Cardiac fibroblast (primary cell): ENCODE data around the gene DCTN3.
"Not testable (repeated sequence)": the region's sequence is repeated elsewhere in the genome, so short reads cannot be mapped to it uniquely, and the experiment has no call there.

Experiments
- DNase-seq, 2 donors: peaks; one replicate each; pipeline versions ENCODE4 v3.0.0 to v3.0.0-alpha.2; 2010; ENCODE audit warnings: low read depth in 2 of 2
- H3K4me3 ChIP-seq, 2 donors: replicated peaks in 1 of 2; 1 replicate in 1 of 2; 2 replicates in 1 of 2; pipeline ENCODE4 v1.5.1; 2011; ENCODE audit warnings: low read depth in 2 of 2, low read length in 2 of 2, mild to moderate bottlenecking in 2 of 2, moderate library complexity in 1 of 2
- TF ChIP-seq, protein P1 (sequence below): IDR thresholded peaks from one replicate; pipeline ENCODE4 v1.5.1; 2011; ENCODE audit warnings: low read depth, mild to moderate bottlenecking, low read length, inconsistent platforms

Gene DCTN3

DNA sequence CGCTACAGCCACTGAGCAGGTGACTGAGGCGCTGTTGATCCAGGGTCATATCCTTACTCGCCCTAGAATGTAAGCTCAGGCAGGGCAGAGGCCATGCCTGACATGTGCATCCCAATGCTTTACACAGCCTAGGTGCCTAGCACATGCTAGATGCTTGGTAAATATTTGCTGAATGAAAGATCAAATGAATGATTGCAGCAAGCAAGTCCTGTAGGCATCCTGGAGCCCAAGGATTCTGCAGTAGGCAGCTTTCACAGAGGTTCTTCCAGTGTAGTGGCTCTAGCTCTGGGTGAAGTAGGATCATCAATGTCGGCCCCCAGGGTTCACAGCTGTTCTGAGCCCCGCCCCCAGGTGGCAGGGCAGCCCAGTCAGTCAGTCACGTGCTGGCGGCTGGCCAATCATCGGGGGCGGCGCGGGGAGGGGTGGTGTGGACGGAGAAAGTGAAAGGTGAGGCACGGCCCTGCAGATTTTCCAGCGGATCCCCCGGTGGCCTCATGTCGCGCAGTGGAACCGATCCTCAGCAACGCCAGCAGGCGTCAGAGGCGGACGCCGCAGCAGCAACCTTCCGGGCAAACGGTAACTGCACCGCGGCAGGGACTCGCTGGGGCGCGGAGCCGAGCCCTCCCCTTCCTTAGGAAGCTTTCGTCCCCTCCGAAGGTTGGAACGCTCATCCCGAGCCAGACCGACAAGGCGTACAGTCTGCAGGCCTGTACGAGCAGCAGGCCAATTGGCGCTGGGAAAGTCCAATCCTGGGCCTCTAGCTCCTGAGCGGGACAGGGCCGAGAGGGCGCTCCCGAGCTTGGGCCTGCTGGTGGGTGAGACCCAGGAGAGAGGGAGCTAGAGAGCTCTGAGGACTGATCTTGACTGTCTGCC lies 26.2 kb upstream of the DCTN3 start, which contains the start of gene GALT:
TSS of gene GALT (plus strand) at position 465 of the 873 bp plus-strand sequence. CDS start at position 495, 30 bp downstream.
- peak within 1 kb of the TSS; percentile 61 to 76 for H3K4me3 ChIP-seq
- peak; percentile 81 to 87 for DNase-seq
- TF ChIP-seq, protein P1, sequence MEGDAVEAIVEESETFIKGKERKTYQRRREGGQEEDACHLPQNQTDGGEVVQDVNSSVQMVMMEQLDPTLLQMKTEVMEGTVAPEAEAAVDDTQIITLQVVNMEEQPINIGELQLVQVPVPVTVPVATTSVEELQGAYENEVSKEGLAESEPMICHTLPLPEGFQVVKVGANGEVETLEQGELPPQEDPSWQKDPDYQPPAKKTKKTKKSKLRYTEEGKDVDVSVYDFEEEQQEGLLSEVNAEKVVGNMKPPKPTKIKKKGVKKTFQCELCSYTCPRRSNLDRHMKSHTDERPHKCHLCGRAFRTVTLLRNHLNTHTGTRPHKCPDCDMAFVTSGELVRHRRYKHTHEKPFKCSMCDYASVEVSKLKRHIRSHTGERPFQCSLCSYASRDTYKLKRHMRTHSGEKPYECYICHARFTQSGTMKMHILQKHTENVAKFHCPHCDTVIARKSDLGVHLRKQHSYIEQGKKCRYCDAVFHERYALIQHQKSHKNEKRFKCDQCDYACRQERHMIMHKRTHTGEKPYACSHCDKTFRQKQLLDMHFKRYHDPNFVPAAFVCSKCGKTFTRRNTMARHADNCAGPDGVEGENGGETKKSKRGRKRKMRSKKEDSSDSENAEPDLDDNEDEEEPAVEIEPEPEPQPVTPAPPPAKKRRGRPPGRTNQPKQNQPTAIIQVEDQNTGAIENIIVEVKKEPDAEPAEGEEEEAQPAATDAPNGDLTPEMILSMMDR, result peak; percentile 58

DNA sequence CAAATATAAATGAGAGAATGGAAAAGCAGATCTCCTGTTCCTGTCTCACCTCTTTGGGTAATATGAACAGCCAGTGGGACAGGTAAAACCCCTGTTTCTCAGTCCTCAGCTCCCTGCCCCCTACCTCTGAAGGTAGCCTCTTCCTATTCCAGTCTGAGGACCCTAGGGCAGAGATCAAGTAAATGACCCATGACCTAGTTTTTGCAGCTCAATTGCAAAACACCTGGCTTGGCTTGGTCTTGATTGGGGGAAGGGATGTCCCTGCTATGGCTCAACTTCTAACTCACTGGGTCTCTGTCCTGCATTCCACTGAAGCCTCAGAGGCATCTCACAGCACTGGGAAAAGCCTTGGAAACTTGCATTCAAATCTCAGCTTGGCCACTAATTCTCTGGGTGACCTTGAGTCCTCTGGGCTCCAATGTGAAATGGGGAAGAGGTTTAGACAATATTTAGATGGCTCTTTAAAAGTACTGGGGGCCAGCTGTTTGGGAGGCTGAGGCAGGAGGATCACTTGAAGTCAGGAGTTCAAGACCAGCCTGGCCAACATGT lies 24.5 kb upstream of the DCTN3 start:
- H3K4me3 ChIP-seq, result no peak overlapping the region
- TF ChIP-seq, protein P1, result no peak
- no peak for DNase-seq

DNA sequence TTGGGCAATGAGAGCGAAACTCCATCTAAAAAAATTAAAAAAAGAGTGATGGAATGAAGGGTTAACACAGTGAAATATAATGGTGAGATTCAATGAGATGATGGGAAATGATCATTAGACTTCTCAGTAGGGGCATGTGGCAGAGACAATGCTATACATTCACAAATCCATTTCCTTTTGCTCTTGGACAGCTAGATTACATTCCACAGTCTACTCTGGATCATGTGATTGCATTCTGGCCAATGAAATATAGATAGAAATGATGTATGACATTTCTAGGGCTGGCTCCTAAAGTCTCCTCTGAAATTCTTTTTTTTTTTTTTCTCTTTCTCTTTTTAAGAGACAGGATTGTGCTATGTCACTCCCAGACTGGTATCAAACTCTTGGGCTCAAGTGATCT lies 22.4 kb upstream of the DCTN3 start:
- DNase-seq, result no peak
- TF ChIP-seq, protein P1, result no peak
- no peak overlapping the region for H3K4me3 ChIP-seq

DNA sequence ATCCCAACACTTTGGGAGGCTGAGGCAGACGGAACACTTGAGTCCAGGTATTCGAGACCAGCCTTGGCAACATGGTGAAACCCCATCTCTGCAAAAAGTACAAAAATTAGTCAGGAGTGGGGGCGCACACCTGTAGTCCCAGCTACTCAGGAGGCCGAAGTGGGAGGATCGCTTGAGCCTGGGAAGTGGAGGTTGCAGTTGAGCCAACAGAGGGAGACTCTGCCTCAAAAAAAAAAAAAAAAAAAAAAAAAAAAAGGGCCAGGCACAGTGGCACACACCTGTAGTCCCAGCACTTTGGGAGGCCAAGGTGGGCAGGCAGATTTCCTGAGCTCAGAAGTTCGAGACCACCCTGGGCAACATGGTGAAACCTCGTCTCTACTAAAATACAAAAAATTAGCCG lies 19.0 kb upstream of the DCTN3 start:
- DNase-seq, H3K4me3 ChIP-seq: not testable (repeated sequence)

DNA sequence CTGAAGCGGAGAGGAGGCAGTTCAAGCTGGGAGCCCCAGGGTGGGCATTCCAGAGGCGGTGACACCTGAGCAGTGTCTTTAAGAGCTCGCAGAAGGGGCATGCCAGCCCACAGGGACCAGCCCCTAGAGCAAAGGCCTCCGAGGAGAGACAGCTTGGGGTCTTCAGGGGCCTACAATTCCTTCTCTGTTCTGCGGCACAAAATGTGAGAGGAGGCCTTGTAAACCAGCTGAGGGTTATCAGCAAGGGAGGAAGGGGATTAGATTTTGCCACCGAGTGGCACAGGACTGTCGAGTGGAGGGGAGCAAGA lies 17.8 kb upstream of the DCTN3 start:
- DNase-seq, result no peak
- TF ChIP-seq, protein P1, result no peak
- peak overlapping the region; percentile 77 for H3K4me3 ChIP-seq

DNA sequence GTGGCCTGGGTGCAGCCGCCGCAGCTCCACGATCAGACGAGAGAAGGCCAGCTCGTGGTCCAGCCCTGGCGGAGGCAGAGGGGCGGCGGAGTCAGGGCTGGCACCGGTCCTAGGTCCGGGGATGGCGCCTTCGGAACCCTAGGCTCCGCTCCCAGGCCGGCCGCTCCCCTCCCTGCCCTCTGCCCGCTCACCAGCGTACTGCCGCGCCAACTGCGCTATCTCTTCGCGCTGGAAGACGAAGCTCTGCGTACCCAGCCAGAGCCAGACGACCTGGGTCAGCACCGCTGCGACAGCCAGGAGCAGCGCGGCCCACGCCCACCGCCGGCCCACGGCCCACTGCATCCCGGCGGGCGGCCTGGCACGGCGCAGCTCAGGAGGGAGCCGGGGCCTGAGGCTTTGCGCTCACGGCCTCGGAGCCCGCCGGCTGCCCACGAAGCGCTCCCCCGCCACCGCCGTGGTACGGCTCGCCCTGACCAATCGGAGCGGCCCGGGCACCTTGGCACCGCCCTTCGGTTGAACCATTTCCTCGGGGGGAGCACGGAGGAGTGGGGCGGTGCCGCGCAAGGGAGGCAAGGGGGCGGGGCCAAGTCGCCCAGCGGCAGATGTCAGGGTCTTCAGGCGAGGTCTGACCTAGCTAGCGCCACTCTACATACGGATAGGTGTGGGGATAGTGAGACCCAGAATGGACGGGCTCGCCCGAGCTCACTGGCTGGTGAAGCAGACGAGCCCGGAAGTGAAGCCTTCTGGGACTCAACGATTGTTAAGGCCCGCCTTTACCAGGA lies 17.3 kb upstream of the DCTN3 start, which contains the start of gene SIGMAR1:
TSS of gene SIGMAR1 (minus strand) at position 432 of the 782 bp plus-strand sequence. CDS start at position 342, 90 bp downstream.
- H3K4me3 ChIP-seq, result peak within 1 kb of the TSS; percentile 77
- peak; percentile 93 to 95 for DNase-seq
- TF ChIP-seq, protein P1, result no peak
